Measurements from ENCODE around the gene PRSS53.

The PRSS53 gene

DNA sequence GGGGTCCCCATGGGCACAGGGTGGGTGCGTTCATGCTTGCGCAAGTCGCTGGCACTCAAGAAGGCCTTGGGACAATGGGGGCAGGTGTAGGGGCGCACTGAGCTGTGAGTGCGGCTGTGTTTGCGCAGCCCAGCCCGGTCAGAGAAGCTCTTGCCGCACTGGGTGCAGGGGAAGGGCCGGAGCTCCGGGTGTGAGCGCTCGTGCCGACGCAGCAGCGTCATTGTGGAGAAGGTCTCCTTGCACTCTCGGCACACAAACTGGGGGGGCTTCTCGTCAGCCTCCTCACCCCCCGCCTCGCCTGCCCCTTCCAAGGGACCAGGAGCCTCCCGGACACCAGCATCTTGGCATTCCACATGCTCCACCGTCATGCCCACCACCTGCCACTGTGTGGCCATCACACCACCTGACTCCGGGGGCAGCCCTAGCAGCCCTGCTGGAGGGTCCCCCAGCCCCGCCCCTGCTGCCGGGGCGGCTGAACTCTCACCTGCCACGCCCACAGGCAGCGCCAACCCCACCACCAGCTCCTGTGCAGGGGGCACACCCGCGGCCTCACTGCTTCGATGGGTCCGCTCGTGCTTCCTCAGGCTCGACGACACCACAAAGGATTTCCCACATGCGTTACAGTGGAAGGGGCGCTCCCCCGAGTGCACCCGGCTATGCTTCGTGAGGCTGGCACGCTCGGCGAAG is 27.5 kb downstream of the PRSS53 start:
- H3K9ac ChIP-seq (ENCODE audit: low read depth, low read length): no peak overlapping the region
- no peaks in the 10 kb centered on the region for H3K9me3 ChIP-seq (ENCODE audit: control insufficient read depth, insufficient read depth, low read length)
- H3K36me3 ChIP-seq (ENCODE audit: control insufficient read depth, insufficient read depth, low read length): peaks cover 38% of the 10 kb centered on the region
- no peak overlapping the region for H3K4me3 ChIP-seq (ENCODE audit: low read depth, low read length)
- H3K27me3 ChIP-seq (ENCODE audit: control insufficient read depth, insufficient read depth, low read length): no peaks in the 10 kb centered on the region
- no peaks in the 10 kb centered on the region for H3K4me1 ChIP-seq (ENCODE audit: control insufficient read depth, insufficient read depth, low read length)
- H3K27ac ChIP-seq (ENCODE audit: low read depth, low read length): no peak overlapping the region

DNA sequence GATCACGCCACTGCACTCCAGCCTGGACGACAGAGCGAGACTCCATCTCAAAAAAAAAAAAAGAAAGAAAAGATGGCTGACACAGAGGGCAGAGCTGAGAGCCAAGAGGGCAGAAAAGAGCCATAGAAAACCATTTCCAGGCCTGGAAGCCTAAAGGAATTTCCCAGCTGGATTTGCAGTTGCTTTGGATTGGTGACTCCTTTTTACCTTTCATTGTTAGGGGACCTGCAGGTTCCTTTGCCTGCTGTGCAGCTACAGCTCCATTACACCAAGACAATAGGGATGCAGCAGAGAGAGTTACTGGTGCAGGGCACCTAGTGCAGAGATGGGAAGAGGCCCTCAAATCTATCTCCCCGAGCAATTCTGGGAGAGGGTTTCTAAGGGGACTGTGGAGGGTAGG is 33.1 kb downstream of the PRSS53 start:
- H3K4me3 ChIP-seq (ENCODE audit: low read depth, low read length): no peak overlapping the region
- H3K27me3 ChIP-seq (ENCODE audit: control insufficient read depth, insufficient read depth, low read length): no peaks in the 10 kb centered on the region
- no peaks in the 10 kb centered on the region for H3K4me1 ChIP-seq (ENCODE audit: control insufficient read depth, insufficient read depth, low read length)
- H3K9ac ChIP-seq (ENCODE audit: low read depth, low read length): no peak overlapping the region
- H3K9me3 ChIP-seq (ENCODE audit: control insufficient read depth, insufficient read depth, low read length): no peaks in the 10 kb centered on the region
- no peak overlapping the region for H3K27ac ChIP-seq (ENCODE audit: low read depth, low read length)
- peaks cover 5% of the 10 kb centered on the region for H3K36me3 ChIP-seq (ENCODE audit: control insufficient read depth, insufficient read depth, low read length)

DNA sequence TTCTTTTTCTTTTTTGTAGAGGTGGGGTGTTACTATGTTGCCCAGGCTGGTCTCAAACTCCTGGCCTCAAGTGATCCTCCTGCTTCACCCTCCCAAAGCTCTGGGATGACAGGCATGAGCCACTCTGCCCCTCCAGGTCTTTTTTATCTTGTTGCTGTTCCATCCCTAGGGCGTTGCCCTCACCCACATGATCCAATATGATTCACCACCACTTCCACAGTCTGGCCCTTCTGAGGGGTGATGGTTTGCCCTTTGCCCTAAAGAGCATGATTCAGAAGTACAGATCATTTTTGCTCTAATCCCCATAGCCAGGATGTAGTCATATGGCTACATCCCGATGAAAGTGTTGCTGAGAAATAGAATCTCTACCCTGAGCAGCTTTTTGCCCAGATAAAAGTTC is 36.6 kb downstream of the PRSS53 start:
- H3K27ac ChIP-seq (ENCODE audit: low read depth, low read length): no peak overlapping the region
- no peak overlapping the region for H3K9ac ChIP-seq (ENCODE audit: low read depth, low read length)

GRCh38 chr16:31050280-31051030 is 38.3 kb downstream of the PRSS53 start:
- Histone ChIP-seq H3K9ac (ENCODE audit: low read depth, low read length) (no peak overlapping the region), H3K4me1 (ENCODE audit: control insufficient read depth, insufficient read depth, low read length) (peaks cover 4% of the 10 kb centered on the region; the same call in 1 of the 2 replicates), H3K4me3 (ENCODE audit: low read depth, low read length) (no peak overlapping the region), H3K9me3 (ENCODE audit: control insufficient read depth, insufficient read depth, low read length) (no peaks in the 10 kb centered on the region), H3K36me3 (ENCODE audit: control insufficient read depth, insufficient read depth, low read length) (no peaks in the 10 kb centered on the region), H3K27ac (ENCODE audit: low read depth, low read length) (no peak overlapping the region), H3K27me3 (ENCODE audit: control insufficient read depth, insufficient read depth, low read length) (no peaks in the 10 kb centered on the region)

More for the DNA sequence above, 36.6 kb downstream of the PRSS53 start:
- no peaks in the 10 kb centered on the region for H3K9me3 ChIP-seq (ENCODE audit: control insufficient read depth, insufficient read depth, low read length)
- H3K36me3 ChIP-seq (ENCODE audit: control insufficient read depth, insufficient read depth, low read length): no peaks in the 10 kb centered on the region
- no peaks in the 10 kb centered on the region for H3K27me3 ChIP-seq (ENCODE audit: control insufficient read depth, insufficient read depth, low read length)
- H3K4me1 ChIP-seq (ENCODE audit: control insufficient read depth, insufficient read depth, low read length): peaks cover 4% of the 10 kb centered on the region; the same call in 1 of the 2 replicates
- no peak overlapping the region for H3K4me3 ChIP-seq (ENCODE audit: low read depth, low read length)

- Histone ChIP-seq H3K9ac (ENCODE audit: low read depth, low read length) (no peak overlapping the region), H3K27me3 (ENCODE audit: control insufficient read depth, insufficient read depth, low read length) (no peaks in the 10 kb centered on the region)
These were observed 44.8 kb downstream of the PRSS53 start for GRCh38 chr16:31043898-31044481.

DNA sequence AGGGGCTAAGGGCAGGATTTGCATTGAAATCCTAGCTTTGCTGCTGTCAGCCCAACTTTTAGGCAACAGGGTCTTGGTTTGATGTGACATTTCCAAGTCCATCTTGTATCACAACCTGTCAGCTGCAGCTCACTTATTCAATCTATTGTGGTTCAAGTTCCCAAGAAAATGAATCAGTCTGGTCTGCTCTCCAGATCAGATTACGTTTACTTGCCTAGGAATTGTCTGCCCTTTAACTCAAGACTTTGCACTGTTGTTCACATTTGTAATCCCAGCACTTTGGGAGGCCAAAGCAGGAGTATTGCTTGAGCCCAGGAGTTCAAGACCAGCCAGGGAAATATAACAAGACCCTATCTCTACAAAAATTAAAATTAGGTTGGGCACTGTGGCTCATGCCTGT is 45.4 kb downstream of the PRSS53 start:
- H3K27me3 ChIP-seq (ENCODE audit: control insufficient read depth, insufficient read depth, low read length): no peaks in the 10 kb centered on the region
- H3K9me3 ChIP-seq (ENCODE audit: control insufficient read depth, insufficient read depth, low read length): no peaks in the 10 kb centered on the region
- no peak overlapping the region for H3K27ac ChIP-seq (ENCODE audit: low read depth, low read length)
- H3K4me3 ChIP-seq (ENCODE audit: low read depth, low read length): no peak overlapping the region
- H3K36me3 ChIP-seq (ENCODE audit: control insufficient read depth, insufficient read depth, low read length): peaks cover 19% of the 10 kb centered on the region; the same call in 1 of the 2 replicates
- no peak overlapping the region for H3K9ac ChIP-seq (ENCODE audit: low read depth, low read length)
- peaks cover 5% of the 10 kb centered on the region; the same call in 1 of the 2 replicates for H3K4me1 ChIP-seq (ENCODE audit: control insufficient read depth, insufficient read depth, low read length)

More at GRCh38 chr16:31043898-31044481, 44.8 kb downstream of the PRSS53 start:
- Histone ChIP-seq H3K9me3 (ENCODE audit: control insufficient read depth, insufficient read depth, low read length) (no peaks in the 10 kb centered on the region), H3K4me3 (ENCODE audit: low read depth, low read length) (no peak overlapping the region), H3K4me1 (ENCODE audit: control insufficient read depth, insufficient read depth, low read length) (peaks cover 5% of the 10 kb centered on the region; the same call in 1 of the 2 replicates), H3K36me3 (ENCODE audit: control insufficient read depth, insufficient read depth, low read length) (peaks cover 13% of the 10 kb centered on the region; the same call in 1 of the 2 replicates), H3K27ac (ENCODE audit: low read depth, low read length) (no peak overlapping the region)

DNA sequence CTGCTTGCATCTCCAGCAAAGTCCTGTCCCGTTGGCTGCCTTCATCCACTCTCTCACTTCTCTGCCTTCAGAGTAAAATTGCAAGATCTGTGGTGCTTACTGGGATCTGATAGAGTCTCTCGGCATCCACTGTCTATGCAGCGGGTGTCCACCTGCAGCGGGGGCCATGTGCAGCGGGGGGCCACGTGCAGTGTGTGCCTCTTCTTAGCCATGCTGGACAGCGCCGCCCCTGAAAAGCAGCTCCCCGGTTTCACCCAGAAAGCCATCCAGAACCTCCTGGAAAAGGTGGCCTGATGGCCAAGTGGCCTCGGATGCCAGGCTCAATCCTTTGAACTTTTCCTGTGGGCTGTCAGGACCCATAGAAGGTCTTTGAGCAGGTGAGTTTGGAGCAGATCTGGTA is 45.9 kb downstream of the PRSS53 start:
- no peaks in the 10 kb centered on the region for H3K9me3 ChIP-seq (ENCODE audit: control insufficient read depth, insufficient read depth, low read length)
- H3K4me1 ChIP-seq (ENCODE audit: control insufficient read depth, insufficient read depth, low read length): peaks cover 5% of the 10 kb centered on the region; the same call in 1 of the 2 replicates
- H3K36me3 ChIP-seq (ENCODE audit: control insufficient read depth, insufficient read depth, low read length): peaks cover 23% of the 10 kb centered on the region; the same call in 1 of the 2 replicates
- H3K4me3 ChIP-seq (ENCODE audit: low read depth, low read length): peak overlapping the region; percentile 69
- no peak overlapping the region for H3K27ac ChIP-seq (ENCODE audit: low read depth, low read length)
- no peak overlapping the region for H3K9ac ChIP-seq (ENCODE audit: low read depth, low read length)
- H3K27me3 ChIP-seq (ENCODE audit: control insufficient read depth, insufficient read depth, low read length): no peaks in the 10 kb centered on the region

DNA sequence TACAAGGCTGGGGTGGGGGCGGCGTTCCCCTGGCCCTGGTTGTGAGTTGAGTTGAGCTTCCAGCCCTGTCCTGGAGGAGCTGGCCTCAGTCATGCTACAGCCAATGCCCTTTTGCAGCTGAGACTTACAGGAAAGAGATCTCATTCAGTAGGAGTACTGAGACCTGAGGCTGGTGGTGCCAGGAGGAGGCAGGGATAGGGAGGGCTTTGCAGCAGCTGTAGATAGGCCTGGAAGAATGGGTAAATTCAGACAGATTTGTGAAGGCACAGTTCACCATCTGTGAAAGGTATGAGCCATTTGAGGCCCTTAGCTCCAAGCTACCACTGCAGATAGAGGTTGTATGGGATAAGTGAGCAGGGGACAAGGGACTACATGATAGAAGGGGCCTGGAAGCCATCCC is 49.8 kb downstream of the PRSS53 start:
- H3K27me3 ChIP-seq (ENCODE audit: control insufficient read depth, insufficient read depth, low read length): no peaks in the 10 kb centered on the region
- peaks cover 5% of the 10 kb centered on the region; the same call in 1 of the 2 replicates for H3K4me1 ChIP-seq (ENCODE audit: control insufficient read depth, insufficient read depth, low read length)
- no peak overlapping the region for H3K27ac ChIP-seq (ENCODE audit: low read depth, low read length)
- no peak overlapping the region for H3K4me3 ChIP-seq (ENCODE audit: low read depth, low read length)
- no peak overlapping the region for H3K9ac ChIP-seq (ENCODE audit: low read depth, low read length)
- H3K36me3 ChIP-seq (ENCODE audit: control insufficient read depth, insufficient read depth, low read length): peaks cover 25% of the 10 kb centered on the region; the same call in 1 of the 2 replicates
- no peaks in the 10 kb centered on the region for H3K9me3 ChIP-seq (ENCODE audit: control insufficient read depth, insufficient read depth, low read length)

- no peaks in the 10 kb centered on the region for H3K4me1 ChIP-seq (ENCODE audit: control insufficient read depth, insufficient read depth, low read length)
- H3K27ac ChIP-seq (ENCODE audit: low read depth, low read length): no peak overlapping the region
- H3K9ac ChIP-seq (ENCODE audit: low read depth, low read length): no peak overlapping the region
- H3K4me3 ChIP-seq (ENCODE audit: low read depth, low read length): no peak overlapping the region
- peaks cover 25% of the 10 kb centered on the region; the same call in 1 of the 2 replicates for H3K36me3 ChIP-seq (ENCODE audit: control insufficient read depth, insufficient read depth, low read length)
- H3K9me3 ChIP-seq (ENCODE audit: control insufficient read depth, insufficient read depth, low read length): no peaks in the 10 kb centered on the region
- H3K27me3 ChIP-seq (ENCODE audit: control insufficient read depth, insufficient read depth, low read length): no peaks in the 10 kb centered on the region
These were observed 52.1 kb downstream of the PRSS53 start for GRCh38 chr16:31036691-31037090.

GRCh38 chr16:31033709-31034492 is 54.8 kb downstream of the PRSS53 start:
- no peak overlapping the region for H3K9ac ChIP-seq (ENCODE audit: low read depth, low read length)
- H3K9me3 ChIP-seq (ENCODE audit: control insufficient read depth, insufficient read depth, low read length): no peaks in the 10 kb centered on the region
- peak overlapping the region; percentile 90 for H3K4me3 ChIP-seq (ENCODE audit: low read depth, low read length)
- peak overlapping the region; percentile 60 for H3K27ac ChIP-seq (ENCODE audit: low read depth, low read length)
- H3K27me3 ChIP-seq (ENCODE audit: control insufficient read depth, insufficient read depth, low read length): no peaks in the 10 kb centered on the region
- no peaks in the 10 kb centered on the region for H3K4me1 ChIP-seq (ENCODE audit: control insufficient read depth, insufficient read depth, low read length)
- H3K36me3 ChIP-seq (ENCODE audit: control insufficient read depth, insufficient read depth, low read length): peaks cover 11% of the 10 kb centered on the region; the same call in 1 of the 2 replicates
